ENCODE measurements around the gene ASGR1.
"Not testable (repeated sequence)": the region's sequence is repeated elsewhere in the genome, so short reads cannot be mapped to it uniquely, and the experiment has no call there.

The ASGR1 gene

DNA sequence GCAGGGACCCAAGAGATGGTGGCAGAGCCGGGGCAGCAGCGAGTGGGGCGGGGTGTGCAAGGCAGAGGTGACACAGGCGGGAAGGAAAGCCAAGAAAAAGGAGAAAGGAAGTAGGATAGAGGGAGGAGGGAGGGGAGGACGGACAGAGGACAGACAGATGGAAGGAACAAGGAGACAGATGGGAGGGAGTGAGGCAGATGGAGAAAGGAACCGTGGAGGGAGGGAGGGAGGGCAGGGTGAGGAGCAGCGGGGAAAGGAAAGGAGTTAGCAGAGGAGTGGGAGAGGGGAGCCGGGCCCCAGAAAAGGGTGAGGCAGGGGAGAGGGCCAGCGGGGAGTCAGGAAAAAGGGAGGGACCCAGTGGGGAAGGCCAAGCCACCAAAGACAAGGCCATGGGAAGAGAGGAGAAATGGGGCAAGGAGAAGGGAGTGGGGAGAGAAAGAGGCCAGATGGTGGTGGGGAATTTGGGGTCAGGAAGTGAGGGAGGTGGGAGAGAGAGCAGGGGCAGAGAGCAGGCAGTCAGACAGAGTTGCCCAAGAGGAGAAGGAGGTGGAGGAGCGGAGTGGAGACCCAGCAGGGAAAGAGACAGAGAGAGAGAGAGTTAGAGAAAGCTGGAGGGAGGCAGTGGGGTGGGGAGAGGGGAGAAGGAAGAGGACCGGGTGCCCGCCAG is 13.2 kb upstream of the ASGR1 start:
- H3K27ac ChIP-seq, result no peak overlapping the region
- DNase-seq (ENCODE audit: low read depth, low spot score), result no peak

DNA sequence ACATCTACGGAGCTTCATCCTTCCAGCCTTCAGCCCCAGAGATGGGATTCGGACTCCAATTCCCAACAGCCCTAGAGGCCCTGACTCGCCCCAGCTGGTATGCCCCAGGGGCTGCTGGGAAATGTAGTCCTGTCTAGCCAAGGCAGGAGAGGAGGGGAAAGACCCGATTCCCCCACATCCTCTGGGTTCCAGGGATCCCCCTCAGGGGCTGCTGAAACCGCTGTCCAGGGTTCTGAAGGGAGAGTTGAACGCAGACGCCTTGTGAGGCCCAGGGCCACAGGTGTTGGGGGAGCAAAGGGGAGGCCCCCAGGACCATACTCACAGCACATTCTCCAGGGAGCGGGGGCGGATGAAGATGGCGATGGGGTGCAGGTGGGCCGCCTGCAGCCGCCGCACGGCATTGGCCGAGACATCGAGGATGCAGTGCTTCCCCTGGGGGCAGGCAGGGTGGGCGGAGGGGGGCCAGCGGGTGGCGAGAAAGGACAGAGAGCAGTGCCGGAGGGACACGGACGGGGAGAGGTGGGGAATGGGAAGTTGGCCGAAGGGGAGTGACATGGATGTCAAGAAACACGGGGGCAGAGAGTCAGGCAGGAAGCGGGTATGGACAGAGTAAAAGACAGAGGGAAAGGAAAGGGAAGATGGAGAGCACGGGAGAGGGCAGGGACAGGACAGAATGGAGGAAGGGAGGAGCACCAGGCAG is 12.6 kb upstream of the ASGR1 start:
- H3K27ac ChIP-seq, result no peak overlapping the region
- DNase-seq (ENCODE audit: low read depth, low spot score), result no peak

DNA sequence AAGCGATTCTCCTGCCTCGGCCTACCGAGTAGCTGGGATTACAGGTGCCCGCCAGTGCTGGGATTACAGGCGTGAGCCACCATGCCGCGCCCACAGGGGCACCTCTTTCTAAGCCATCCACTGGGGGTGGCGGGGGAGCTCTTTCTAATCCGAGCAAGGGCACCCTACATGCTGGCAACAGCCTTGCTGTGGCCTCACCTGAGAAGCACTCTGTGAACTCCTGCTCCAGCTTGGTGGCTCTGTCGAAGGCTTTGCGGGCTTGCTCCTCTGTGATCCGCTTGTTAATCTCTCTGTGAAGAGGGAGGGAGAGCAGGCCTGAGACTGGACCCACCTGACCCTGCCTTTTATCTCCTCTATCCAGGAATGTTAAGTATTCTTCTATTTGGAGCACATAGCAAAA is 11.9 kb upstream of the ASGR1 start:
- DNase-seq (ENCODE audit: low read depth, low spot score), result no peak
- no peak overlapping the region for H3K27ac ChIP-seq

DNA sequence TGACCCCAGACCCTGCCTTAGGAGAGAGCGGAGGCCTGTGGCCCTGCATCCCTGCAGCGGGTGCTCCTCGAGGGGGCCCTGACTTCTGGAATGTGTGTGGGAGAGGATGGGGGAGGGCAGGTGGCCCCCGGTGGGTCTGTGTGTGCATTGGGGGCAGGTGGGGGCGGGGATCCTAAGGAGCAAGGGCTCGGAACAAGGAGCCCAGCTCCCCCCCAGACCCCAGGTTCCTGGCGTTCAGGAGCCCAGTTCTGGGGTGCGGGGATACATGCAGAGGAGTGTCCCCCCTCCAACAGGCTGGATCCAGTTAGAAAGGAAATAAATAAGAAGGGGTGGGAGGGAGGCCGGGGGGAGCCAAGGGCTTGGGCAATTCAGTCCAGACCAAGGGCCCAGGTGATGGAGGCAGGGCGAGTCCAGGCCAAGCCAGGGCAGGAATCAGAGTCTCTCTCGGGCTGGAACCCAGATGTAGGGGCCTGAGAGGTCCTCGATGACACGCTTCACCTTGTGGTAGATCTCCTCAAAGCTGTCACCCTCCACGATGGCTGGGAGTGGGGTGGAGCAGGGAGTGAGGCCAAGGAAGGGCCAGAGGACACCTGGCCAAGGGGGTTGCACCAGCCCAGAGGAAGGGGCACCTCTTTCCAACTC is 11.2 kb upstream of the ASGR1 start:
- H3K27ac ChIP-seq, result no peak overlapping the region
- no peak for DNase-seq (ENCODE audit: low read depth, low spot score)

DNA sequence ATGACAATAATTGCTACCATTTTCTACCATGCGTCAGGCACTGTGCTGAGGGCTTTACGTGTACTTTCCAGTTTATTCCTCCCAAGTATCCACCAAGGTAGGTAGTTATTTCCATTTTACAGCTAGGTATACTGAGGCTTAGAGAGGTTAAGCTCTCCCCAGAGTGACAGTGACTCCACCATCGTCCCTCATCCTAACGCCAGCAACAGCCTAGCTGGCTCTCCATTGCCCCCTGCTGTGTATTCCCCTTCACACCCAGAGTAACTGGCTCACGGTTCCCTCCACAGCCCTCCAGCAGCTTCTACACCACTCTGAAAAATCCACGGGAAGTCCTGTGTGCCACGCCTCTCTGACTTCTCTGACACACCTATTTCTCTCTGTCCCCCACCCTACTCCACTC is 7.1 kb upstream of the ASGR1 start:
- H3K27ac ChIP-seq, result no peak overlapping the region
- no peak for DNase-seq (ENCODE audit: low read depth, low spot score)

- no peak for DNase-seq (ENCODE audit: low read depth, low spot score)
- no peak overlapping the region for H3K27ac ChIP-seq
Measured at GRCh38 chr17:7184647-7185046, 5.5 kb upstream of the ASGR1 start.

- no peak for DNase-seq (ENCODE audit: low read depth, low spot score)
- H3K27ac ChIP-seq, result no peak overlapping the region
Measured at GRCh38 chr17:7184091-7184488, 4.9 kb upstream of the ASGR1 start.

DNA sequence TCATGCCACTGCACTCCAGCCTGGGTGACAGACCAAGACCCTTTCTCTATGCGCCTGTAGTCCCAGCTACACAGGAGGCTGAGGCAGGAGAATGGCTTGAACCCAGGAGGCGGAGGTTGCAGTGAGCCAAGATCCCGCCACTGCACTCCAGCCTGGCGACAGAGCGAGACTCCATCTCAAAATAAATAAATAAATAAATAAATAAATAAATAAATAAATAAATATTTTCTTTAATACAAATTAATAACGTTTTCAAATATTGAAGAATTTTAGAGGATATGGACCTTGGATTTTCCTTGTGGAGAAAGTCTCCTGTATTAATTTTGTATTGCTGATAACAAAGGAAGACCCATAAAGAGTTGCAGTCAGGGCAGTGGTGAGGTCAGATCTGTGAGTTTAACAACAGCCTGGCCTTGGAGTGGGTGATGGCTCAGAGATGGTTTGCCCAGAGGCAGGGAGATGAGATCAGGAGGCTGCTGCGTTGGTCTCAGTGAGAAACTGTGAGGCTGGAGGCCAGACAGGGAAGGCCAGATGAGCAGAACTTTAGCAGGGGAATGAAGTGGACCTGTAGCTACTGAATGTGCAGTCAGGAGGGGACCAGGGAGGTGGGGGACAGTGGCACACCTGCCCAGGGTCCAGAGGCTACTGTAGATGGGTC is 4.4 kb upstream of the ASGR1 start:
- DNase-seq (ENCODE audit: low read depth, low spot score), result no peak
- H3K27ac ChIP-seq, result no peak overlapping the region

DNA sequence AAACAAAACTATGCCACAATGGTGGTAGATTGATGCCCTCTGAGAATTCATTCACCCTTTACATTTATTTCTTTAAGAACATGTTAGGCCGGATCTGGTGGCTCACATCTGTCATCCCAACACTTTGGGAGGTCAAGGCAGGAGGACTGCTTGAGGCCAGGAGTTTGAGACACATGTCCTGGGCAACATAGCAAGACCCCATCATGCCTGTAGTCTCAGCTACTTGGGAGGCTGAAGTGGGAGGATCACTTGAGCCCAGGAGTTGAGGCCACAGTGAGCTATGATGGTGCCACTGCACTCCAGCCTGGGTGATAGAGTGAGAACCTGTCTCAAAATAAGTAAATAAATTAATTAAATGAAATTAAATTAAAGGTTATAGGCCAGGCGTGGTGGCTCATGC is 2.9 kb upstream of the ASGR1 start:
- not testable (repeated sequence) for H3K27ac ChIP-seq; DNase-seq (ENCODE audit: low read depth, low spot score)

GRCh38 chr17:7178973-7179316 is 225 bp downstream of the ASGR1 start:
- H3K27ac ChIP-seq, result no peak overlapping the region
- DNase-seq (ENCODE audit: low read depth, low spot score), result no peak

DNA sequence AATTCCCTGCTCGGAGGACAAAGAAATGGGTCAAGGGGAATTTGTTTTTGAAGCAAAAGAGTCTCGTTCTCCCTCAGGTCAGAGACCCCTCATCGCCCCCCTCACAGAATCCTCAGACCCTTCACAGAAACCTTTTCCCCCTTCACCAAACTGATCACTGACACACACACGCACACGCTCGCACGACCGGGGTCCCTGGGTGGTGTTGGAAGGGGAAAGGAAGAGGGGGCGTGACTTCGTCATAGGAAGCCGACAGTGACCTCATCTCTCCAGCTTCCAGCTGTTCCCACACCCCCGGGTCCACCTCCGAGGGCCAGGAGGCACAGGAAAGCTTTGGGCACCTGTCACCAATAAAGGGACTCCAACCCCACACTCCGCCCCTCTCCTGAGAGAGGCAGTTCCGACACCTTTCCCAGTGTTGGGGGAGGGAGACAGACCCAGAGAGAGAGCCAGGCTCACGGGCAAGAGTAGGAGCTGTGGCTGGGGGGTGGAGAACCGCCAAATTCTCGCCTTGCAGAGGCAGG is 1.2 kb downstream of the ASGR1 start:
- H3K27ac ChIP-seq, result no peak overlapping the region
- DNase-seq (ENCODE audit: low read depth, low spot score), result no peak

GRCh38 chr17:7177191-7177953 is 1.8 kb downstream of the ASGR1 start:
- no peak for DNase-seq (ENCODE audit: low read depth, low spot score)
- H3K27ac ChIP-seq, result no peak overlapping the region

- no peak for DNase-seq (ENCODE audit: low read depth, low spot score)
- no peak overlapping the region for H3K27ac ChIP-seq
Measured at GRCh38 chr17:7176841-7177190, 2.4 kb downstream of the ASGR1 start.

GRCh38 chr17:7176107-7176840 is 2.9 kb downstream of the ASGR1 start:
- no peak for DNase-seq (ENCODE audit: low read depth, low spot score)
- no peak overlapping the region for H3K27ac ChIP-seq

DNA sequence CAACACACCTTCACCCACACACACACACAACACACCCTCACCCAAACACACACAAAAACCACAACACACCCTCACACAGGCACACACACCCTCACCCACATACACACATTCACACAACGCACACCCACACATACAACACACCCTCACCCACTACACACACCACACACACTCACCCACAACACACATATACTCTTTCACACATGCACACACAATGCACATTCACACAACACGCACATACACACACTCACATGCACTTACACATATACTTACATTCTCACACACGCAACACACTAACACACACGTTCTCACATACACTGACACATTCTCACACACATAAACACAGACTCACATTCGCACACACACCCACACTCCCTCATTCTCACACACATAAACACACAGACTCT is 3.8 kb downstream of the ASGR1 start:
- no peak overlapping the region for H3K27ac ChIP-seq
- no peak for DNase-seq (ENCODE audit: low read depth, low spot score)

- no peak for DNase-seq (ENCODE audit: low read depth, low spot score)
- H3K27ac ChIP-seq, result no peak overlapping the region
Measured at GRCh38 chr17:7174603-7175326, 4.4 kb downstream of the ASGR1 start.

DNA sequence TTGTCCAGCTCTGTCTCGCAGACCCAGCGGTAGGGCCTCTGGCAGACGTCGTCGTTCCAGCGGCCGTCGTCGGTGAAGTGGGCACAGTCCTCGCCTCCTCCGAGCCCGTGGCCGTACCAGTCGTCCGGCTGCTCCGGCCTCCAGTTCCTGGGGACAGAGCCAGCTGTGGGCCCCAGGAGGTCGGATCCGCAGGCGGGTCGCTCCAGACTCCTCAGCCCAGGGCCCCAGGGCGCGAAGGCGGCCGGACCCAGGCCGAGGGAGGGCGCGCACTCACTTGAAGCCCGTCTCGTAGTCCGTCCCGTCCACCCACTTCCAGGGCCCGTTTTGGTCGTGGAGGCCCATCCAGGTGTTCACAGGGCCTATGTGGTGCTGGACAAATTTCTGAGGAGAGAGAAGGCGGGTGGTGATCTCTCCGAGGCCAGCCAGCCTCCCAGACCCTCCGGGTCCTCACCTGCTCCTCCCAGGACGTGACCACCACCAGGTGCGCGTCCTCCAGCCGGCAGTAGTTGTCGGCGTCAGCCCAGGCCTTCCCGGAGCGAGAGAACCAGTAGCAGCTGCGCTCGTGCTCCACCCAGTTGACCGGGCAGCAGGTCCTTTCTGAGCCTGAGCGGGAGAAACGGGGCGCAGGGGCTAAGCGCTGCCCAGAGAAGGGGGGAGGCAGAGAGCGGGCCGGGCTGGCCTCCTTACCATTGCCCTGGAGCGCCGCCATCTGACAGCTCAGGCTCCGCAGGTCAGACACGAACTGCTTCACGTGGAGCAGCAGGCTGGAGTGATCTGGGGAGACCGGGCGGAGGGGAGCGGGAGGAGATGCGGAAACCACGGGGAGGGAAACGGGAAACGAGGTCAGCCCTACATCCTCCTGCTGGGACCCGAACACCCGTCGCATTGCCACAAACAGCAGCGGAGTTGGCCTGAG is 5.2 kb downstream of the ASGR1 start:
- H3K27ac ChIP-seq, result no peak overlapping the region
- DNase-seq (ENCODE audit: low read depth, low spot score), result no peak

GRCh38 chr17:7172522-7173191 is 6.5 kb downstream of the ASGR1 start:
- not testable (repeated sequence) for H3K27ac ChIP-seq; DNase-seq (ENCODE audit: low read depth, low spot score)

Measured in epithelial cell of prostate (primary cell).